Prostate gland (tissue), 2 donors: Measurements from ENCODE around the gene NECAP2. TPM values are rescaled to one million over a fixed set of nuclear protein-coding genes. Genes with fewer than 3 reads are reported as not detected.

Source experiments
- DNase-seq: peaks from one replicate; pipeline ENCODE4 v3.0.0-alpha.2; 2019; ENCODE audit warnings: low spot score
- H3K27ac ChIP-seq, 2 donors: fragments of 200-600 bp; sonication (generic); 2 replicates each; pipeline ENCODE4 v1.5.1; 2017 to 2019
- H3K27me3 ChIP-seq: fragments of 200-600 bp; sonication (generic); replicated peaks from 2 replicates; pipeline ENCODE4 v1.5.1; 2019; ENCODE audit not compliant: insufficient read depth
- H3K36me3 ChIP-seq, 2 donors: fragments of 200-600 bp; sonication (generic); 1 replicate in 1 of 2; 2 replicates in 1 of 2; pipeline versions ENCODE4 v1.5.1 to v1.8.1; 2017 to 2019
- H3K4me1 ChIP-seq: fragments of 200-600 bp; sonication (generic); replicated peaks from 2 replicates; pipeline ENCODE4 v1.5.1; 2019
- H3K4me3 ChIP-seq, 2 donors: fragments of 200-600 bp; sonication (generic); 2 replicates each; pipeline ENCODE4 v1.5.1; 2017 to 2019
- H3K9me3 ChIP-seq: fragments of 200-600 bp; sonication (generic); 2 replicates; pipeline ENCODE4 v1.5.1; 2017
- POLR2A ChIP-seq: fragments of 450-650 bp; IDR thresholded peaks from one replicate; pipeline ENCODE4 v1.6.1; 2016; ENCODE audit warnings: antibody characterized with exemption, mild to moderate bottlenecking
- POLR2AphosphoS5 ChIP-seq: sonication (generic); formaldehyde crosslinking; IDR thresholded peaks from one replicate; pipeline ENCODE4 v1.6.1; 2017; ENCODE audit warnings: antibody characterized with exemption
- WGBS: methylation state at CpG from one replicate; pipeline ENCODE4 v1.1.5; 2018; 5-methylcytosine and 5-hydroxymethylcytosine counted together
- intact Hi-C: fragments of 100-400 bp; cut with DNase I; formaldehyde crosslinking; loops from one replicate; pipeline ENCODE4 v1.14.2; 2022
- total RNA-seq, 2 donors: library from RNA; depleted of rRNA; stranded (reverse); fragments of >200 nt; gene quantifications; one replicate each; pipeline ENCODE4 v1.1.0, GENCODE V29; 2016
- TF ChIP-seq, protein P1 (sequence below), 4 experiments: fragments of 200-600 bp in 2 of 4; fragments of 450-650 bp in 2 of 4; sonication (generic) in 2 of 4; IDR thresholded peaks; 1 replicate in 3 of 4; 2 replicates in 1 of 4; pipeline ENCODE4 v1.5.1; 2016 to 2019; ENCODE audit warnings: antibody characterized with exemption in 4 of 4, mild to moderate bottlenecking in 2 of 4, moderate library complexity in 2 of 4

NECAP2 gene
- total RNA-seq, 2 donors from 2014 or later: 43.7 to 106 TPM

DNA sequence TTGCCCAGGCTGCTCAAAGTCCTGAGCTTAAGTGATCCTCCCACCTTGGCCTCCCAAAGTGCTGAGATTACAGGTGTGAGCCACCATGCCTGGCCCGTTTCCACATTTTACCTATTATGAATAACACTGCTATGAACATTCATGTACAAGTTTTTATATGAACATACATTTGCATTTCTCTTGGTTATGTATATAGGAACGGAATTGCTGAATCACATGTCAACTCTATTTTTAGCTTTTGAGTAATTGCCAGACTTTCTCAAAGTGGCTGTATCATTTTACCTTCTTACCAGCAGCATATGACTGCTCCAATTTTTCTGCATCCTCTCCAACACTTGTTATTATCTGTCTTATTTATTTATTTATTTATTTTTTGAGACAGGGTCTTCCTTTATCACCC is 6.0 kb upstream of the NECAP2 start:
- Histone ChIP-seq H3K36me3 (no peaks in the 10 kb centered on the region), H3K27me3 (no peaks in the 10 kb centered on the region), H3K9me3 (no peaks in the 10 kb centered on the region), H3K4me3 (no peak overlapping the region), H3K4me1 (no peaks in the 10 kb centered on the region), H3K27ac (no peak overlapping the region)
- DNase-seq: no peak
- no peak for TF ChIP-seq POLR2AphosphoS5
- TF ChIP-seq, protein P1, sequence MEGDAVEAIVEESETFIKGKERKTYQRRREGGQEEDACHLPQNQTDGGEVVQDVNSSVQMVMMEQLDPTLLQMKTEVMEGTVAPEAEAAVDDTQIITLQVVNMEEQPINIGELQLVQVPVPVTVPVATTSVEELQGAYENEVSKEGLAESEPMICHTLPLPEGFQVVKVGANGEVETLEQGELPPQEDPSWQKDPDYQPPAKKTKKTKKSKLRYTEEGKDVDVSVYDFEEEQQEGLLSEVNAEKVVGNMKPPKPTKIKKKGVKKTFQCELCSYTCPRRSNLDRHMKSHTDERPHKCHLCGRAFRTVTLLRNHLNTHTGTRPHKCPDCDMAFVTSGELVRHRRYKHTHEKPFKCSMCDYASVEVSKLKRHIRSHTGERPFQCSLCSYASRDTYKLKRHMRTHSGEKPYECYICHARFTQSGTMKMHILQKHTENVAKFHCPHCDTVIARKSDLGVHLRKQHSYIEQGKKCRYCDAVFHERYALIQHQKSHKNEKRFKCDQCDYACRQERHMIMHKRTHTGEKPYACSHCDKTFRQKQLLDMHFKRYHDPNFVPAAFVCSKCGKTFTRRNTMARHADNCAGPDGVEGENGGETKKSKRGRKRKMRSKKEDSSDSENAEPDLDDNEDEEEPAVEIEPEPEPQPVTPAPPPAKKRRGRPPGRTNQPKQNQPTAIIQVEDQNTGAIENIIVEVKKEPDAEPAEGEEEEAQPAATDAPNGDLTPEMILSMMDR (IDR thresholded peaks at IDR 0.05): no peak
- no peak for TF ChIP-seq POLR2A
- WGBS: 63% methylated on average over 2 of the region's 2 CpGs
- intact Hi-C loops: no loop called here

DNA sequence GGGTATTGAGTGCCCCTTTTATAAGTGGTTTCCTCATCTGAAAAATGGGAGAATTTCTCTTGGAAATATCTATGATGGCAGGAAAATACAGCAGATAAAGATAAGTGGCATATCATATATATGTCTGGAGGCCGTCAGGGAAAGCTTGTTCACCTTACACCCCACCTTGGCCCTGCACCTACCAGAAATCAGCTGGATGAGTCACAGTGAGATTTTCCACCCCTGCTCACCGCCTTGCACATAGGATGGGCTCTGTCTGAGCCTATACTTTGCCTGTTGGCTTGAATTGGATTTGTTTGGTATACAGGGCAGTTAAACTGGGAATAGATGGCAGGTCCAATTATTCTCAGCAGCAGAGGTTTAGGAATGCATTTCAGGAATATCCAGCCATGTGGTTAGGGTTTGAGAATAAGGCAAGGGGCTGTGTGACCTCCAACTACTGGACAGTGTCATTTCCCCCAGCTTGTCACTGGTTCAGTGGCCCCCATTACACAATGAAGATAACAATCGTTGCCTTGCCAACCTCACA is 3.5 kb upstream of the NECAP2 start, which contains the start of gene SPATA21:
Gene SPATA21 (minus strand): TSS at position 479 of the 529 bp plus-strand sequence. CDS start 6,053 bp downstream, outside the sequence.
- WGBS: 71% methylated on average over 3 of the region's 3 CpGs
- H3K27me3 ChIP-seq: no peaks in the 10 kb centered on the region
- no peaks in the 10 kb centered on the region for H3K36me3 ChIP-seq
- peaks cover 4% of the 10 kb centered on the region for H3K4me1 ChIP-seq
- no peak within 1 kb of the TSS for H3K4me3 ChIP-seq
- H3K9me3 ChIP-seq: no peaks in the 10 kb centered on the region
- DNase-seq: no peak
- no peak for TF ChIP-seq POLR2A
- TF ChIP-seq, protein P1 (IDR thresholded peaks at IDR 0.05): no peak
- no peak for TF ChIP-seq POLR2AphosphoS5
- no peak within 1 kb of the TSS for H3K27ac ChIP-seq
- intact Hi-C loops: no loop called here

DNA sequence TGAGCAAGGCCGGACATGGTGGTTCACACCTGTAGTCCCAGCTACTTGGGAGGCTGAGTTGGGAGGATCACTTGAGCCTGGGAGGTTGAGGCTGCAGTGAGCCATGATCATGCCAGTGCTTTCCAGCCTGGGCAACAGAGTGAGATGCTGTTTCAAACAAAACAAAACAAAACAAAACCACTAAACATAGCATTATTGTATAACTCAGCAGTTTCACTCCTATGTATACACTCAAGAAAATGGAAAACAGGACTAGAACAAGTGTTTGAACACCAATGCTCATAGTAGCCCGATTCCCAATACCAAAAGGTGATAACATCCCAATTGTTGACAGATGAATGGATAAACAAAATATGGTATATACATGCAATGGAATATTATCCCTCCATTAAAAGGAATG is 2.0 kb upstream of the NECAP2 start:
- Histone ChIP-seq H3K27ac (no peak overlapping the region), H3K4me3 (no peak overlapping the region), H3K27me3 (no peaks in the 10 kb centered on the region), H3K36me3 (no peaks in the 10 kb centered on the region), H3K9me3 (no peaks in the 10 kb centered on the region), H3K4me1 (peaks cover 4% of the 10 kb centered on the region)
- intact Hi-C loops: no loop called here
- TF ChIP-seq POLR2A (no peak), POLR2AphosphoS5 (no peak)
- TF ChIP-seq, protein P1 (IDR thresholded peaks at IDR 0.05): no peak
- no peak for DNase-seq
- 79% methylated on average over 2 of the region's 2 CpGs for WGBS

DNA sequence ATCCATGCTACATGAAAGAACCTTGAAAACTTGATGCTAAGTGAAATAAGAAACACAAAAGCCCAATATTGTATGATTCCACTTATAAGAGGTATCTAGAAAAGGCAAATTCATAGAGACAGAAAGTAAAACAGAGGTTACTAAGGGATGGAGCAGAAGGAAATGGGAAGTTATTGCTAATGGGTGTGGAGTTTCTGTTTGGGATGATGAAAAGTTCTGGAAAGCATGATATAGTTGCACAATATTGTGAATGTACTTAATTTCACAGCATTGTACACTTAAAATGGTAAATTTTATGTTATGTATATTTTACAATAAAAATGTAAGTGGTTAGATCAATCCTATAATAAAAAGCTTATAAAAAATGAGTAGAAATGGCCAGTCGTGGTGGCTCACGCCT is 1.6 kb upstream of the NECAP2 start:
- Histone ChIP-seq H3K4me1 (peaks cover 4% of the 10 kb centered on the region), H3K27ac (no peak overlapping the region), H3K9me3 (no peaks in the 10 kb centered on the region), H3K27me3 (no peaks in the 10 kb centered on the region), H3K4me3 (no peak overlapping the region), H3K36me3 (no peaks in the 10 kb centered on the region)
- TF ChIP-seq, protein P1 (IDR thresholded peaks at IDR 0.05): no peak
- no peak for TF ChIP-seq POLR2A
- TF ChIP-seq POLR2AphosphoS5: no peak
- 84% methylated on average over 2 of the region's 2 CpGs for WGBS
- intact Hi-C loops: no loop called here
- DNase-seq: no peak

DNA sequence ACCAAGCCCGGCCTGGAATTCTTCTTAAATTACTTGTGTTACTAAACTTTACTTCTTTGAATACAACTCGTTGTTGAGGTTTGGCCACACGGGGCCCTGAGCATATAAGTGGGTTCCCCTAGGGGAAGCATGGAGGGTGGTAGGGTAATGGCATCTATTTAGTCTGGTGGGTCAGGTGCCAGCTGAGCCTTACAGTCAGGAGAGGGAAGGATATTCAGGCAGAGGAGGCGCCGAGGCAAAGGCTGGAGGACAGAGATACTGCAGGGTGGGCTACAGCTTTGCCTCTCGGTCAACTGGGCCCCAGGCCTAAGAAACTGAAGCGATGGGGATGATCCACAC is 424 bp upstream of the NECAP2 start:
- H3K36me3 ChIP-seq: peaks cover 0 to 3% of the 10 kb centered on the region in 2 donors
- H3K27me3 ChIP-seq: no peaks in the 10 kb centered on the region
- intact Hi-C loops: no loop called here
- H3K9me3 ChIP-seq: no peaks in the 10 kb centered on the region
- 45% methylated on average over 7 of the region's 7 CpGs for WGBS
- TF ChIP-seq, protein P1 (IDR thresholded peaks at IDR 0.05): no peak
- TF ChIP-seq POLR2A: no peak
- TF ChIP-seq POLR2AphosphoS5: no peak
- DNase-seq: peak; percentile 6
- H3K27ac ChIP-seq: peak overlapping the region; percentile 78 to 82
- H3K4me3 ChIP-seq: peak overlapping the region; percentile 60 to 68
- H3K4me1 ChIP-seq: peaks cover 4% of the 10 kb centered on the region
